Neural cell (in vitro differentiated cells): ENCODE measurements around the gene FAM83F. TPM values are rescaled to one million over a fixed set of nuclear protein-coding genes. Genes with fewer than 3 reads are reported as not detected.

Experiments
- H2AFZ ChIP-seq: fragments of 200-600, 300-800 bp; sonication (generic), shearing (Covaris generic); 2 replicates; pipeline ENCODE4 v1.6.0; 2014; ENCODE audit warnings: low read depth, mild to moderate bottlenecking, antibody characterized with exemption, low read length, moderate library complexity
- H3F3A ChIP-seq: fragments of 200-600 bp; shearing (Covaris generic); 2 replicates; pipeline ENCODE4 v1.6.1; 2016; ENCODE audit warnings: mild to moderate bottlenecking, moderate library complexity, mixed read lengths, antibody characterized with exemption, low read length; ENCODE audit not compliant: insufficient read depth, poor library complexity, severe bottlenecking
- H3K27ac ChIP-seq: fragments of 200-600, 300-800 bp; sonication (generic), shearing (Covaris generic); 2 replicates; pipeline ENCODE4 v1.5.1; 2014; ENCODE audit warnings: mild to moderate bottlenecking, low read length, moderate library complexity
- H3K27me3 ChIP-seq: fragments of 300-800, 200-600 bp; sonication (generic), shearing (Covaris generic); 2 replicates; pipeline ENCODE4 v1.6.0; 2014; ENCODE audit warnings: mild to moderate bottlenecking, low read depth, low read length, moderate library complexity; ENCODE audit not compliant: insufficient read depth
- H3K36me3 ChIP-seq: fragments of 300-800, 200-600 bp; sonication (generic), shearing (Covaris generic); 2 replicates; pipeline ENCODE4 v1.5.1; 2014; ENCODE audit warnings: mild to moderate bottlenecking, antibody characterized with exemption, low read length, moderate library complexity; ENCODE audit not compliant: insufficient read depth
- H3K4me2 ChIP-seq: fragments of 300-800, 200-600 bp; sonication (generic), shearing (Covaris generic); 2 replicates; pipeline ENCODE4 v1.6.0; 2014; ENCODE audit warnings: mild to moderate bottlenecking, low read length
- H3K4me3 ChIP-seq: fragments of 300-800, 200-600 bp; sonication (generic), shearing (Covaris generic); 2 replicates; pipeline ENCODE4 v1.5.1; 2014; ENCODE audit warnings: mild to moderate bottlenecking, low read length, moderate library complexity
- H3K79me2 ChIP-seq: fragments of 200-600 bp; shearing (Covaris generic); replicated peaks from 2 replicates; pipeline ENCODE4 v1.6.0; 2014; ENCODE audit warnings: mild to moderate bottlenecking, low read length, moderate library complexity; ENCODE audit not compliant: insufficient read depth
- H3K9ac ChIP-seq: fragments of 300-800, 200-600 bp; sonication (generic), shearing (Covaris generic); 2 replicates; pipeline ENCODE4 v1.6.1; 2016; ENCODE audit warnings: mild to moderate bottlenecking, low read length, mixed read lengths
- H3K9me2 ChIP-seq: fragments of 200-600 bp; shearing (Covaris generic); 2 replicates; pipeline ENCODE4 v1.6.1; 2016; ENCODE audit warnings: mild to moderate bottlenecking, low read length, mixed read lengths; ENCODE audit not compliant: insufficient read depth
- H3K9me3 ChIP-seq: fragments of 200-600, 300-800 bp; sonication (generic), shearing (Covaris generic); 2 replicates; pipeline ENCODE4 v1.6.1; 2016; ENCODE audit warnings: mild to moderate bottlenecking, mixed run types, low read length, moderate library complexity, mixed read lengths
- H4K20me1 ChIP-seq: fragments of 200-600 bp; shearing (Covaris generic); 2 replicates; pipeline ENCODE4 v1.6.1; 2016; ENCODE audit warnings: mild to moderate bottlenecking, mixed run types; ENCODE audit not compliant: insufficient read depth
- EP300 ChIP-seq: fragments of 450-650 bp; conservative IDR thresholded peaks from 2 replicates; pipeline ENCODE4 v1.6.1; 2014; ENCODE audit warnings: antibody characterized with exemption, mild to moderate bottlenecking, moderate library complexity; ENCODE audit not compliant: poor library complexity, severe bottlenecking
- EZH2 ChIP-seq: fragments of 200-600, 300-800 bp; shearing (Covaris generic), sonication (generic); IDR thresholded peaks from 2 replicates; pipeline ENCODE4 v1.6.1; 2014; ENCODE audit warnings: antibody characterized with exemption, low read length, borderline replicate concordance, mild to moderate bottlenecking; ENCODE audit not compliant: insufficient read depth, poor library complexity, severe bottlenecking
- MXI1 ChIP-seq: fragments of 450-650 bp; conservative IDR thresholded peaks from 2 replicates; pipeline ENCODE4 v1.6.1; 2014; ENCODE audit warnings: antibody characterized with exemption, mild to moderate bottlenecking; ENCODE audit not compliant: poor library complexity, severe bottlenecking
- POLR2AphosphoS5 ChIP-seq: IDR thresholded peaks from 2 replicates; pipeline ENCODE4 v1.6.1; 2012
- RAD21 ChIP-seq: fragments of 450-650 bp; conservative IDR thresholded peaks from 2 replicates; pipeline ENCODE4 v1.6.1; 2014; ENCODE audit warnings: antibody characterized with exemption, mild to moderate bottlenecking, moderate library complexity
- SMC3 ChIP-seq: fragments of 450-650 bp; conservative IDR thresholded peaks from 2 replicates; pipeline ENCODE4 v1.6.1; 2014; ENCODE audit warnings: antibody characterized with exemption, mild to moderate bottlenecking, moderate library complexity; ENCODE audit not compliant: poor library complexity
- TAF1 ChIP-seq: IDR thresholded peaks from 2 replicates; pipeline ENCODE4 v1.6.1; 2012; ENCODE audit warnings: low read depth
- polyA plus RNA-seq: library from polyadenylated mRNA; depleted of rRNA; stranded (reverse); fragments of >200 nt; gene quantifications from 2 replicates; pipeline ENCODE4 v1.2.3, GENCODE V29; 2014
- TF ChIP-seq, protein P1 (sequence below): fragments of 450-650 bp; IDR thresholded peaks from 2 replicates; pipeline ENCODE4 v1.5.1; 2014; ENCODE audit warnings: antibody characterized with exemption, mild to moderate bottlenecking, moderate library complexity; ENCODE audit not compliant: poor library complexity, severe bottlenecking
- TF ChIP-seq, protein P2 (sequence below): IDR thresholded peaks from 2 replicates; pipeline ENCODE4 v1.6.1; 2012; ENCODE audit warnings: borderline replicate concordance

The FAM83F gene
- polyA plus RNA-seq, 1 donor from 2014 or later = 0.42 TPM

DNA sequence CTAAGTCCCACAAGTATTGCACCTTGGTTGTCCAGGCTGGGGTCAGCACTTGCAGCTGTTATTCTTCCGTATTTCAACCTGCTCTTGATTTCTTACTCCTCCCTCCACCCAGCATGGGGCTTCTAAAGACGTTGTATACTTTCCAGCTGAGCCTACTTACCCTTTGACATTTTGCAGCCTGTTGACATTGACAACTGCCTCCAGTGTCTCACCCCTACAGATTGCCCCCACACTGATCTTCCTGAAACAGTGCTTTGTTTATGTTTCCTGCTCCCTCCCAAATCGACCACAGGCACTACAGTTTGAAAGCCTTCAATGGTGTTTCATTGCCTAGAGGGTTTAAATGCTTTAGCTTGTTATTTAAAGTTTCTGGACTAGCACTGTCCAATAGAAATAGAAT, 56.6 kb downstream of the FAM83F start:
- TF ChIP-seq EP300 (no peak), POLR2AphosphoS5 (no peak), EZH2 (no peak), RAD21 (no peak), TAF1 (no peak)
- TF ChIP-seq, protein P1, sequence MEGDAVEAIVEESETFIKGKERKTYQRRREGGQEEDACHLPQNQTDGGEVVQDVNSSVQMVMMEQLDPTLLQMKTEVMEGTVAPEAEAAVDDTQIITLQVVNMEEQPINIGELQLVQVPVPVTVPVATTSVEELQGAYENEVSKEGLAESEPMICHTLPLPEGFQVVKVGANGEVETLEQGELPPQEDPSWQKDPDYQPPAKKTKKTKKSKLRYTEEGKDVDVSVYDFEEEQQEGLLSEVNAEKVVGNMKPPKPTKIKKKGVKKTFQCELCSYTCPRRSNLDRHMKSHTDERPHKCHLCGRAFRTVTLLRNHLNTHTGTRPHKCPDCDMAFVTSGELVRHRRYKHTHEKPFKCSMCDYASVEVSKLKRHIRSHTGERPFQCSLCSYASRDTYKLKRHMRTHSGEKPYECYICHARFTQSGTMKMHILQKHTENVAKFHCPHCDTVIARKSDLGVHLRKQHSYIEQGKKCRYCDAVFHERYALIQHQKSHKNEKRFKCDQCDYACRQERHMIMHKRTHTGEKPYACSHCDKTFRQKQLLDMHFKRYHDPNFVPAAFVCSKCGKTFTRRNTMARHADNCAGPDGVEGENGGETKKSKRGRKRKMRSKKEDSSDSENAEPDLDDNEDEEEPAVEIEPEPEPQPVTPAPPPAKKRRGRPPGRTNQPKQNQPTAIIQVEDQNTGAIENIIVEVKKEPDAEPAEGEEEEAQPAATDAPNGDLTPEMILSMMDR = no peak
- TF ChIP-seq, protein P2, sequence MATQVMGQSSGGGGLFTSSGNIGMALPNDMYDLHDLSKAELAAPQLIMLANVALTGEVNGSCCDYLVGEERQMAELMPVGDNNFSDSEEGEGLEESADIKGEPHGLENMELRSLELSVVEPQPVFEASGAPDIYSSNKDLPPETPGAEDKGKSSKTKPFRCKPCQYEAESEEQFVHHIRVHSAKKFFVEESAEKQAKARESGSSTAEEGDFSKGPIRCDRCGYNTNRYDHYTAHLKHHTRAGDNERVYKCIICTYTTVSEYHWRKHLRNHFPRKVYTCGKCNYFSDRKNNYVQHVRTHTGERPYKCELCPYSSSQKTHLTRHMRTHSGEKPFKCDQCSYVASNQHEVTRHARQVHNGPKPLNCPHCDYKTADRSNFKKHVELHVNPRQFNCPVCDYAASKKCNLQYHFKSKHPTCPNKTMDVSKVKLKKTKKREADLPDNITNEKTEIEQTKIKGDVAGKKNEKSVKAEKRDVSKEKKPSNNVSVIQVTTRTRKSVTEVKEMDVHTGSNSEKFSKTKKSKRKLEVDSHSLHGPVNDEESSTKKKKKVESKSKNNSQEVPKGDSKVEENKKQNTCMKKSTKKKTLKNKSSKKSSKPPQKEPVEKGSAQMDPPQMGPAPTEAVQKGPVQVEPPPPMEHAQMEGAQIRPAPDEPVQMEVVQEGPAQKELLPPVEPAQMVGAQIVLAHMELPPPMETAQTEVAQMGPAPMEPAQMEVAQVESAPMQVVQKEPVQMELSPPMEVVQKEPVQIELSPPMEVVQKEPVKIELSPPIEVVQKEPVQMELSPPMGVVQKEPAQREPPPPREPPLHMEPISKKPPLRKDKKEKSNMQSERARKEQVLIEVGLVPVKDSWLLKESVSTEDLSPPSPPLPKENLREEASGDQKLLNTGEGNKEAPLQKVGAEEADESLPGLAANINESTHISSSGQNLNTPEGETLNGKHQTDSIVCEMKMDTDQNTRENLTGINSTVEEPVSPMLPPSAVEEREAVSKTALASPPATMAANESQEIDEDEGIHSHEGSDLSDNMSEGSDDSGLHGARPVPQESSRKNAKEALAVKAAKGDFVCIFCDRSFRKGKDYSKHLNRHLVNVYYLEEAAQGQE = no peak
- H3F3A ChIP-seq = no peaks in the 10 kb centered on the region
- H3K36me3 ChIP-seq = no peaks in the 10 kb centered on the region
- H3K27ac ChIP-seq = no peak overlapping the region
- H2AFZ ChIP-seq = no peak overlapping the region
- no peaks in the 10 kb centered on the region for H3K27me3 ChIP-seq
- H3K9ac ChIP-seq = no peak overlapping the region
- H4K20me1 ChIP-seq = no peaks in the 10 kb centered on the region
- H3K79me2 ChIP-seq = peaks cover 21% of the 10 kb centered on the region
- H3K4me3 ChIP-seq = no peak overlapping the region
- H3K9me3 ChIP-seq = no peaks in the 10 kb centered on the region
- no peak overlapping the region for H3K4me2 ChIP-seq
- no peaks in the 10 kb centered on the region for H3K9me2 ChIP-seq

DNA sequence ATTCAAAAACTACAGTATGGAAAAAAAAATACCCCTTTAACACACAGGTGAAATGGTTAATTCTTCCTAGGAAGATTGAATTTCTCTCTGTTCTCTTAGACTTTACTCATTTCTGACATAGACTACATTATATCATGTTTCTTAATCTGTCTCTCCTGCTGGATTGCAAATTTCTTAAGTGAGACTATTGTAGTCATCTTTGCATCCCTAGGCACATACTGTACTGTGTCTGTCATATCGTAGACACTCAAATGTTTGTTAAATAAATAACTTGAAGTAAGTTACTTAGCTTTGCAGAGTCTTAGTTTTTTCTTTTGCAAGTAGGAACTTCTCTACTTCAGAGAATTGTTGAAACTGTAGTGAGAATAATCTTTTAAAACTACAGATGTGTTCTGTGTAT, 58.7 kb downstream of the FAM83F start:
- Histone ChIP-seq H3K4me2 (no peak overlapping the region), H3K9me2 (no peaks in the 10 kb centered on the region), H3K9me3 (no peaks in the 10 kb centered on the region), H3K79me2 (peaks cover 16% of the 10 kb centered on the region), H3K4me3 (no peak overlapping the region), H4K20me1 (no peaks in the 10 kb centered on the region), H3K27me3 (no peaks in the 10 kb centered on the region), H3K9ac (no peak overlapping the region), H3K27ac (no peak overlapping the region), H2AFZ (no peak overlapping the region), H3F3A (no peaks in the 10 kb centered on the region), H3K36me3 (no peaks in the 10 kb centered on the region)
- no peak for TF ChIP-seq TAF1
- no peak for TF ChIP-seq SMC3
- TF ChIP-seq POLR2AphosphoS5 = no peak
- no peak for TF ChIP-seq MXI1
- no peak for TF ChIP-seq RAD21
- TF ChIP-seq, protein P1 = no peak
- TF ChIP-seq EZH2 = no peak
- TF ChIP-seq, protein P2 = no peak
- TF ChIP-seq EP300 = no peak
